Mammary epithelial cell (primary cell): Measurements from ENCODE around the gene DBH.

Experiments
- EZH2 ChIP-seq: IDR thresholded peaks from 2 replicates; pipeline ENCODE4 v1.6.1; 2012; ENCODE audit warnings: low read length, inconsistent platforms, borderline replicate concordance
- TF ChIP-seq, protein P1 (sequence below), 2 donors: IDR thresholded peaks in 1 of 2; conservative IDR thresholded peaks in 1 of 2; 2 replicates each; pipeline ENCODE4 v1.5.1; 2011 to 2012; ENCODE audit warnings: inconsistent platforms in 2 of 2, low read length in 2 of 2, mild to moderate bottlenecking in 2 of 2, control low read depth in 1 of 2, low read depth in 1 of 2; ENCODE audit not compliant: insufficient read depth in 1 of 2; ENCODE audit errors: extremely low read depth in 1 of 2

DNA sequence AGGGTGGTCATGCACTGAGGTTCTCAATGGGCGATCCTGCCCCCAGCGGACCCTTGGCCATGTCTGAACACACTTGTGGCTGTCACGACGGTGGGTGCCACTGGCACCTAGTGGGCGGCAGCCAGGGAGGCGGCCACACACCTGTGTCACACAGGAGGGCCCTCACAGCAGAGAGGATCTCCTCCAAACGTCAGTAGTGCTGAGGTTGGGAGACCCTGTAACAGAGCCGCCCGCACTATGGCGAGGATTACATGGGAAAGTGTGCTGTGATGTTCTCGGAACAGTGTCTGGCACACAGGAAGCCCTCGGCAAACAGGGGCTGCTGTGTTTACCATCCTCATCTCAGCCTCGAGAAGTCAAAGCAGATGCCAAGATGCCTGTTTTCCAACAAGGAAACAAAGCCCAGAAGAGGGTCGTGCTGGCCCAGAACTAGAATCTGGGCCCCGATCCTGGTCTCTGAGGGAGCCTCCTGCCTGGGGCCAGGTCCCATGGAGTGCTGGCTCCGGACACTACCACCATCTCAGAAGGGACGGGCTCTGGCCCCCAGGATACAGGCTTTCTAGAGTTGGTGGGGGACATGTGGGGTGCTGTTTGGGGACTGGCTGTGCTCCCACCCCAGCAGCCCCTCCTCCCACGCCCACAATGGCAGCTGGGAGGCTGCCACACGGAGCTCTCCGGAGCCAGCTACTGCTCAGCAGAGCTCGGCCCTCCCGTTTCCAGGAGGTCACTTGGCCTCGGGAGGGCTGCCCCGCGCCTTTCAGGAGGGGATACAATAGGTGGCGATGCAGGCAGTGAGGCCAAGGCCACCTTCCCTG, 48.2 kb downstream of the DBH start:
- TF ChIP-seq, protein P1, sequence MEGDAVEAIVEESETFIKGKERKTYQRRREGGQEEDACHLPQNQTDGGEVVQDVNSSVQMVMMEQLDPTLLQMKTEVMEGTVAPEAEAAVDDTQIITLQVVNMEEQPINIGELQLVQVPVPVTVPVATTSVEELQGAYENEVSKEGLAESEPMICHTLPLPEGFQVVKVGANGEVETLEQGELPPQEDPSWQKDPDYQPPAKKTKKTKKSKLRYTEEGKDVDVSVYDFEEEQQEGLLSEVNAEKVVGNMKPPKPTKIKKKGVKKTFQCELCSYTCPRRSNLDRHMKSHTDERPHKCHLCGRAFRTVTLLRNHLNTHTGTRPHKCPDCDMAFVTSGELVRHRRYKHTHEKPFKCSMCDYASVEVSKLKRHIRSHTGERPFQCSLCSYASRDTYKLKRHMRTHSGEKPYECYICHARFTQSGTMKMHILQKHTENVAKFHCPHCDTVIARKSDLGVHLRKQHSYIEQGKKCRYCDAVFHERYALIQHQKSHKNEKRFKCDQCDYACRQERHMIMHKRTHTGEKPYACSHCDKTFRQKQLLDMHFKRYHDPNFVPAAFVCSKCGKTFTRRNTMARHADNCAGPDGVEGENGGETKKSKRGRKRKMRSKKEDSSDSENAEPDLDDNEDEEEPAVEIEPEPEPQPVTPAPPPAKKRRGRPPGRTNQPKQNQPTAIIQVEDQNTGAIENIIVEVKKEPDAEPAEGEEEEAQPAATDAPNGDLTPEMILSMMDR (conservative IDR thresholded peaks at IDR 0.05 in 1 of 2, IDR thresholded peaks at IDR 0.05 in 1 of 2; ENCODE audit: extremely low read depth in 1 of 2, insufficient read depth in 1 of 2, low read depth in 1 of 2, low read length in 2 of 2), result no peak
- TF ChIP-seq EZH2, result no peak
